ENCODE results near the gene SMAP2. TPM values are rescaled to one million over a fixed set of nuclear protein-coding genes. Genes with fewer than 3 reads are reported as not detected.

The SMAP2 gene
- total RNA-seq, 1 experiment from 2014 or later: 8.2 TPM

DNA sequence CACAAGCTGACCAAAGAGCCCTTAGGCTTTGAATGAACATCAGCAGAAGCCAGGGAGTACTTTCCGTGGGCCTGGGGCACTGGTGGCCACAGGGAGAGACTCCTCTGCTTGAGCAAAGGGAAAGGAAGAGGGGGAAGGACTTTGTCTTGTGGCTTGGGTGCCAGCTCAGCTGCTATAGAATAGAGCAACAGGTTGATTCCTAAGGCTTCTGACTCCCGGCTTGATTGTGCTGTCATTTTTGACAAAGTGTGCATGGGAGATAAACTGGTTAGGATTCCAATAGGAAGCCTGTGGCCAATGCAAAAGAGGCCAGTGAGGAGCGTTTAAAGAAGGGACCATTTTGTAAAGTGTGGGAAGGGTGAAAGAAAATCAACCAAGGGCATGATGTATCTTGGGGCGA is 11.9 kb upstream of the SMAP2 start:
- no CpG with 5 or more reads among the region's 4 CpGs for WGBS (ENCODE audit: extremely low coverage, insufficient read length, low lambda C conversion rate)
- H3K27ac Mint-ChIP-seq: no peak overlapping the region

More for the DNA sequence above, 11.9 kb upstream of the SMAP2 start:
- Histone ChIP-seq H3T11ph (ENCODE audit: low read length) (no peak overlapping the region), H3K79me2 (ENCODE audit: insufficient read depth, low read length) (no peaks in the 10 kb centered on the region), H2BK120ac (ENCODE audit: low read depth, low read length, poor library complexity, severe bottlenecking) (no peak overlapping the region), H3K27me3 (ENCODE audit: insufficient read depth, low read length) (no peaks in the 10 kb centered on the region), H3K9me3 (ENCODE audit: control insufficient read depth, low read depth, low read length) (no peaks in the 10 kb centered on the region), H2BK5ac (ENCODE audit: insufficient read length, low read length) (no peak overlapping the region), H4K5ac (ENCODE audit: insufficient read length, low read depth, low read length) (no peak overlapping the region), H2AK5ac (ENCODE audit: insufficient read length, low read length) (no peak overlapping the region), H3K18ac (ENCODE audit: insufficient read length, low read depth, low read length) (no peak overlapping the region), H3K27ac (ENCODE audit: insufficient read length, low read depth, low read length) (no peak overlapping the region), H2BK12ac (ENCODE audit: insufficient read length, low read depth, low read length) (no peak overlapping the region), H3K4me2 (ENCODE audit: insufficient read depth, insufficient read length, low read length) (no peak overlapping the region), H3K4ac (ENCODE audit: low read depth, low read length) (no peak overlapping the region), H4K8ac (replicated peaks; ENCODE audit: insufficient read length, low read depth, low read length) (no peak overlapping the region), H3K79me1 (ENCODE audit: insufficient read depth, low read depth, low read length, poor library complexity, severe bottlenecking) (no peaks in the 10 kb centered on the region), H4K91ac (ENCODE audit: insufficient read length, low read depth, low read length) (no peak overlapping the region), H4K20me1 (ENCODE audit: control insufficient read depth, insufficient read depth, insufficient read length) (no peaks in the 10 kb centered on the region), H3K56ac (ENCODE audit: insufficient read length, low read depth, low read length) (no peak overlapping the region), H2BK15ac (ENCODE audit: low read depth, low read length) (no peak overlapping the region), H3K14ac (ENCODE audit: insufficient read depth, low read length) (no peak overlapping the region), H3K9ac (ENCODE audit: extremely low read depth, insufficient read length, low read length) (no peak overlapping the region), H3K23ac (ENCODE audit: insufficient read length, low read depth, low read length) (no peak overlapping the region), H3K4me1 (ENCODE audit: insufficient read depth, low read length) (no peaks in the 10 kb centered on the region), H2AFZ (ENCODE audit: low read length) (no peak overlapping the region), H2BK20ac (ENCODE audit: low read depth, low read length, poor library complexity, severe bottlenecking) (no peak overlapping the region), H3K23me2 (ENCODE audit: insufficient read length, low read depth, low read length, poor library complexity, severe bottlenecking) (no peaks in the 10 kb centered on the region)
- Mint-ChIP-seq H3K36me3 (ENCODE audit: insufficient read depth in 1 of 3, low read depth in 3 of 3) (no peaks in the 10 kb centered on the region), H3K4me3 (no peak overlapping the region), H3K4me1 (peaks cover 5 to 10% of the 10 kb centered on the region in 2 experiments), H3K9me3 (peaks cover 23 to 25% of the 10 kb centered on the region in 2 experiments), H3K27me3 (ENCODE audit: low read depth) (peaks cover 12% of the 10 kb centered on the region)
- DNase-seq: no peak
- no peak for TF ChIP-seq CTCF (conservative IDR thresholded peaks at IDR 0.05)

All from H9 (cell line).